HG03064 (cell line): ENCODE results near the gene DRAXIN.
A peak's percentile ranks its signal among the peaks of the same experiment; 100 is the strongest.
"Not testable (repeated sequence)": the region's sequence is repeated elsewhere in the genome, so short reads cannot be mapped to it uniquely, and the experiment has no call there.

ENCODE experiments used
- ATAC-seq: cut with Tn5 transposase; IDR thresholded peaks from one replicate; pipeline ENCODE4 v1.9.1; 2021; ENCODE audit warnings: low read depth; ENCODE audit not compliant: unreplicated experiment

DRAXIN gene, protein sequence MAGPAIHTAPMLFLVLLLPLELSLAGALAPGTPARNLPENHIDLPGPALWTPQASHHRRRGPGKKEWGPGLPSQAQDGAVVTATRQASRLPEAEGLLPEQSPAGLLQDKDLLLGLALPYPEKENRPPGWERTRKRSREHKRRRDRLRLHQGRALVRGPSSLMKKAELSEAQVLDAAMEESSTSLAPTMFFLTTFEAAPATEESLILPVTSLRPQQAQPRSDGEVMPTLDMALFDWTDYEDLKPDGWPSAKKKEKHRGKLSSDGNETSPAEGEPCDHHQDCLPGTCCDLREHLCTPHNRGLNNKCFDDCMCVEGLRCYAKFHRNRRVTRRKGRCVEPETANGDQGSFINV

DNA sequence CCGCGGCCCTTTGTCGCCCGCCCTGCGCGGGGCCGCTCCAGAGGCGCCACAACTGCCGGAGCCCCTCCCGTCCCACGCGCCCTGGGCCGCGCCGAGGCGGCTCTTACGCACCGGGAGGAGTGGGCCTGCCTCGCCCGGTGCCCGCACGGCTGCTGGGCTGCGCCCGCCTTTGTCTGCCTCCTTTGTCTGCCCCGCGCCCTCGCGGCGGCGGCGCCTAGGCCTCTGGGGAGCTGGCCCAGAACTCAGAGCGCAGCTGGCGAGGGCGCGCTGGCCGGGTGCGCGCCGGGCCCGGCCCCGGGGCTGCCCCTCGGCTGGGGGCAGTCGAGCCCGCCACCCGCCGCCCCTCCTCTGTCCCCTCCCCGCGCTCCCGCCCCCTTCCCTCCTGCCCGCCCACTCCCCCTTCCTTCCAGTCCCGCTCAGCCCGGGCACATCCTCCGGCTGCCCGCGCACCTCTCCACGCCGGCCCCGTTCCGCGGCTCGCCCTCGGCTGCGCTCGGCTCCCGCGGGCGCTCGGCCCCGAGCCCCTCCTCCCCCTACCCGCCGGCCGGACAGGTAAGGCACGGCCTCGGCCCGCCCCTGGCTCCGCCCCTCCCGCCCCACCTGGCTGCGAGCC lies at the start of gene DRAXIN:
DRAXIN (plus strand) TSS at position 409 of the 613 bp plus-strand sequence. CDS start 14,549 bp downstream, outside the sequence.
- ATAC-seq: no peak

DNA sequence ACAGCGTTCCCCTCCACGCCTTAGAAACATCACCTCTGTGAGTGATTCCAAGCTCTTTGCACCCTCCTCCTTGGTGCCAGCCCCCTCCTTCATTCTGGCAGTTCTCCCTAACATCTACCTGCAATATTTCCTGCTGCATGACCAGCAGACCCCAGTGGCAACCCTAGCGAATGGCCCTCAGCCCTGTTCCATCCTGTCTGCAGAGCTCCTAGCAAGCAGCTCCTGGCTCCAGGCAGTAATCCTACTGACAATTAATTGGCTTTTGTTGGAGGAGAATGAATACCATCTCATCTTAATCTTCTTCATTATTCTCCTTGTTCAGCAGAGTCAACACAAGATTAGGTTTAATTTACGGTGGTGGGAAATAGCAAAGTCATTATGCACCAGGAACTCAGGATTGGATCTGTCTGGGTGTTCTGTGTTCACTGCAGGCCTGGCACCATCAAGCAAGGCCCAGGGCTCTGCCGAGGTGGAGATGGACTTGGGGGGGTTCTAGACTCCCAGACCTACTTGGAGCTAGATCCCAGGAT lies 49.7 kb upstream of the DRAXIN start:
- no peak for ATAC-seq

DNA sequence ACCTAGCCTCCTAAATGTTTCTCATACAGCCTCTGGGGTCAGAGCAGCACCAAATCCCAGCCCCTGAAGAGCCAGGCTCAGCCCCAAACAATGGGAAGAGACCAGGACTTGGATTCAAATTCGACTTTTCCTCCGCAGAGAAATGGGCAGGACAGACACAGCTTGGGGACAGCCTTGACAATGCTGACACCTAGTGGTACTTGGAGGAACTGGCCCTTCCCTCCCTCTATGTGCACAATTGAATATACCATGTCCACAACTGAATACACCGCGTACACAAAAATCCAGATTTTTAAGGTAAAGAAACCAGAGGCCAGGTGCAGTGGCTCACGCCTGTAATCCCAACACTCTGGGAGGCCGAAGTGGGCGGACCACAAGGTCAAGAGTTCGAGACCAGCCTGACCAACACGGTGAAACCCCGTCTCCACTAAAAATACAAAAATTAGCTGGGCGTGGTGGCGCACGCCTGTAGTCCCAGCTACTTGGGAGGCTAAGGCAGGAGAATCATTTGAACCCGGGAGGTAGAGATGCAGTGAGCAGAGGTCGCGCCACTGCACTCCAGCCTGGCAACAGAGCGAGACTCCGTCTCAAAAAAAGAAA lies 49.0 kb upstream of the DRAXIN start:
- ATAC-seq: not testable (repeated sequence)

DNA sequence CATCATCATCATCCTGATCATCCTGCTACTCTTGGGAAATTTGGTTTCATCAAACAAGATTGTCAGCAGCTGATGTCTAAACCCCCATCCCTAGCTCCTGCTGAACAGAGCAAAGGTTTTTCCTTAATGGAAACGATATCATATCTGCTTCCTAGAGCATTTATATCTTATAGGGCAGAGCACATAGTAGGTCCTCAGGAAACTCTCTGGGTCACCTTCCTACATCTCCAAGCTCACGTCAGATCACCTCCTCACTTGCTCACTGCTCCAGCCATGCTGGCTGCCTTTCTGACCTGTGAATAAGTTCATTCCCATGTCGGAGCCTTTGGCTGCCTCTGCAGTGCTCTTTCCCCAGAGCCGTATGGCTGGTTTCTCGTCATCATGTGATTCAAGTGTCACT lies 47.7 kb upstream of the DRAXIN start:
- no peak for ATAC-seq

DNA sequence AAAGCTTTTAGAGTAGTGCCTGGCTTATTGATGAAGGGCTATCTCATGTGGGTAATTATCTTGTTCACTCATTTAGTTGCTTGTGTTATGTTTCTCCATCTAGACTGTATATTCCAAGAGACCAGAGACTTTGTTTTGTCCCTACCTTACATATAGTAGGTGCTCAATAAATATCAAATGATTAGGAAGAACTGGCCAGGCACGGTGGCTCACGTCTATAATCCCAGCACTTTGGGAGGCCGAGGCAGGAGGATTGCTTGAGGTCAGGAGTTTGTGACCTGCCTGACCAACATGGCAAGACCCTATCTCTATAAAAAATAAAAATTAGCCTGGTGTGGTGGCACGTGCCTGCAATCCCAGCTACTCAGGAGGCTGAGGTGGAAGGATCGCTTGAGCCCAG lies 46.2 kb upstream of the DRAXIN start:
- no peak for ATAC-seq

DNA sequence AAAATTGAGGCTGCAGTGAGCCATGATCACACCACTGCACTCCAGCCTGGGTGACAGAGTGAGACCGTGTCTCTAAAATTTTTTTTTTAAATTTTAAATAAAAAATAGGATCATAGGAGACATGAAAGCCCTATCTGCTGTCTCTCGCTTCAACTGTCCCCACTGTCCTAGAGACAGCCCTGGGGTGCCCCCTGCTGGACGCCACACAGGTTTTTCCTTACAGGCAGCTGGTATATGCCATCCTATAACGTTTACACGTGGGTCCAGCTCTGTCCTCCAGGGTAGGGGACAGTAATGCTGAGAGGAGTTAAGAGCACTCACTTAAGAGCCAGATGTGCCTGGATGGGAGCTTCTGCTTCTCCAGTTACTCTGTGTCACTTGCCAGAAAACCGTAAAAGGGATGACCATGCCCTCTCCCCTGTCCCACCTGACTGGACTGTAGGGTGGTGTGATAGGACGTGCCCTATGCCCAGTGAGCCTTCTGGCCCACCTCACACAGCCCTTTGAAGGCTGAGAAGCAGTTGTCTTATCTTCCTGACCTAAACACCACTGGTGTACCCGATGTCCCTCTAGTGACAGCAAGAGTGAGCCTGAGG lies 45.7 kb upstream of the DRAXIN start:
- ATAC-seq: no peak

DNA sequence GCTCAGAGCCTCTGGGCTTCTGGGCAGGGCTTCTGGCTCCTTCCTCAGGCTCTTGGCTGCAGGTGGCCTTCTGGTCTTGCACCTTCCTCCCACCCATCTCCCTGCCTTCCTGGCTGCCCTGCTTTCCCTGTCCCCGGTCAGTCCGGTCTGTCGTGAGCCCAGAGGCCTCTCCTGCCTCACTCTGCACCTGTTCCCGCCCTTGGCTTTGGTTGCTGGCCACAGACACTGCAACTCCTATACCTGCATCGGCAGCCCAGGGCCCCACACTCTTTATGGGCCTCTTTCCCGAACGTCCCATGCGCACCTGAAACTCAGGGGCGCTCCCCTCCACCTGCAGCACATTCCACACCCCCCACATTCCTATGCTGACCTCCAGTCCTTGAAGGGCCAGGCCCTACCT lies 45.2 kb upstream of the DRAXIN start:
- no peak for ATAC-seq

DNA sequence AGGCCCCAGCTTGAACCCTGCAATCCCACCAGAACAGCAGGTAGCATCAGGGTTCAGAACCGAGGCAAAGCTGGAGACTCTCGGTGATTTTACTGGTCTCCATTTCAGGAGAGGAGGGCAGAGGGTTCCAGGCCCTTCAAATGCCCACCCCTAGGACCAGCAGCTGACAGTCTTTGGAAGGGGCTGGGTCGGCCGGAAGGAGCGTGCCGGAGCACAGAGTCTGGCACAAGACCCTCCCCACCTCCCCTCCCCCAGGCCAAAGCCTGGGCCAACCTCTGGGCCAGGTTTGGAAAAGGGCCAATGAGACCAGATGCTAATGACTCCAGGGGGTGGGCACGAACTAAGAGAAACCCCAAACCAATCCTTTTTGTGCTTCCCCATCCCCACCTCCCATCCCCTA lies 44.2 kb upstream of the DRAXIN start:
- ATAC-seq: no peak

DNA sequence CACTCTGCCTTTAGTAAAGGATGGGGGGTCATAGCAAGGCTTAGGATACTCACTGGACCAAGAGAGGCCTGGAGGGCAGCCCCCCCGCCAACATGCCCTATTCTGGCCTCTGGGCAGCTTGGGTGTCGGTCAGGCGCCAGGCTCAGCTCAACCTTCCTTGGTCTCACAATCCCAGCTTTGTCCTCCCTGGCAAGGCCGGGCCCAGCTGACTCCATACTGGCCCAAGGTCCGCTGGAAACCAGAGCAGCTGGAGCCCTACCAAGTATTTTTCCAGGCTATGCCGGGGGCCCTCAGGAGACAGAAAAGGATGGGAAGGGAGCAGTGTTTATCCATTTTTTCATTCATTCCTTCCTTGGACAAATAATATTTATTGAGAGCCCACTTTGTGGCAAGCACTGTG lies 43.5 kb upstream of the DRAXIN start:
- ATAC-seq: no peak

DNA sequence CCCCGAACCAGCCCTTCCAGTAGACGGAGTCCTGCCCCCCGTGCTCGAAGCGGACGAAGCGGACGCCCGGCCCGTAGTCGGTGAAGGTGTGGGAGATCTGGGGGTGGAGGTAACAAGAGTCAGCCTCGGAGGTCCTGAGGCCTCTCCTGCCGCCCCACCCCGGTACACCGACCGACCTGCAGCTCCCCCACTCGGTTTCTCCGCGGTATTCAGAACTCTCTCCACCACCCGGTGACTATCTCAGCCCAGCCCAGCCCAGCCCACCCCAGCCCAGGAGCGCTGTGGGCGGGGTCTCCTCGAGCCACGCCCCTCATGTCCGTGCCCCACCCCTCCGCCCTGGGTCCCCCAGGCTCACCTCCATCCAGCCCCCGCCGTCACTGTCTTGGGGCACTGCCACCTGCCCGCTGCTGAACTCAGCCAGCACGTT lies 42.8 kb upstream of the DRAXIN start:
- no peak for ATAC-seq

DNA sequence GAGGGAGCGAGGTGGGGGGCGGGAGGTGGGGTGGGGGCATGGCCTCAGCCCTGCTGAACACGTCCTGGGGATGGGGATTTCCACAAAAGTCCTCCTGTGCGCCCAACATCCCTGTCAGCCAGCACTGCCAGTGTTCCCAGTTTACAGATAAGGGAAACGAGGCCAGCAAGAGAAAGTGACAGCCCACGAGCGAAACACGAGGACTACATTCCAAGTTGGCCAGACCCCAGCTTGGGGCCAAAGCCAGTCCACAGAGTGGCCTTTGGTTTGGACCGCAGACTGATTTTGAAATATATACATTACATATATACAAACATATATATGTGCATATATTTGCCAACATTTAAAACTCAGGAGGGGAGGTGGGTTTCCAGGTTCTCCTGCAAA lies 42.3 kb upstream of the DRAXIN start:
- ATAC-seq: no peak

DNA sequence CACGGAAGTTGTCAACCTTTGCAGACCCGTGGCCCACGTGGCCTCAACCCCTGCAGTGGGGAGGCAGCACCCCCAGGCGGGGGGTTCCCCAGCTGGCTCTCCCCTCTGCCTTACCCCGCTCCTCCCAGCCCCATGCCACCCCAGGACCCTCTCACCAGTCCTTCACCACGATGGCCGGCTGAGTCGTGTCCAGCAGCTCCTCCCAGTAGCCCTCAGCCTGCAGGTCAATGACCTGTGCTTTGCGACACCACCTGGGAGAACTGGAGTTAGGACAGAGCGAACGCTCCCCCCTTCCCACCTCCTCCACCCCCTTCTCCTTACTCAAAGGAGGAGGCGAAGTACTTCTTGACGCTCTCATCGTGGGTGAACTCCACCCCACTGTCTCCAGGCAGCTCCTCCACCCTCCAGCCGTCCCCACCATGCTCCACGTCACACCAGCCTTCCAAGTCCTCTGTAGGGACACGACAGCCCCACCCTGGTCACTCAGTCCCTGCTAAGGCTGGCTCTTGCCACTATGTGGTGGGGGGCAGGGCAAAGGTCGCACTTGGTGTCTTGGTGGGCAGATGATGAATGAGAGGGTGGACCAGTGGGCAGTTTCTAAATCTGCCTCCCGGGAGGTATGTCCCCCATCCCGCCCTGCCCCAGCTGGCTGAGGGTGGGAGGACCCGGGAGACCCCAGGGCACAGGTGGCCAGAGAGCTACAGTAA lies 41.7 kb upstream of the DRAXIN start:
- ATAC-seq: no peak

DNA sequence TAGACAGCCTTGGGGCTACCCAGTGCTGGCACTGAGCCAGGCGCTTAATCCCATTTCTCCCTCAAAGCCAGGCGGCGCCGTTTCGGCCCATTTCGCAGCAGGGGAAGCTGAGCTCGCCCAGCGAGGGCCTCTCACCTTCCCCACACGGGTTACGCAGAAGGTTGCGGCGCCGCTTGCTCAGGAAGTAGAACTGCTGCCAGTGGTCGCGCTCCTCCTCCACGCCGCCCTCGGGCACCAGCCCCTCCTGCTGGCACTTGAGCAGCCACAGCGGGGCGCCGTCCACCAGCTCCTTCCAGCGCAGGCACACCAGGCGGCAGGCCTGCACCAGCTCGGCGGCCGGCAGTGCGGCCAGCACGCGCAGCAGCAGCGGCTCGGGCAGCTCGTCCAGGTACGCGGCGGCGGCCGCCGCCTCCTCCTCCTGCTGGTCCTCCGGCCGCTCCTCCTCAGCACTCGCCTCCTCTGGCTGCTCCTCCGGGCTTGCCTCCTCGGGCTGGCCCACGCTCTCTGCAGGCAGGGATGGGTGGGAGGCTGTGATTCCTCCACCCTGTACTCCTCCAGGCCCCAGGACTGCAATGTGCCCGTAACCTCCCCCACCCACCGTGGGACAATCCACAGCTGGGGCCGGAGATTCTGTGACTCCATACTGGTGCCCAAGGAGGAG lies 41.0 kb upstream of the DRAXIN start:
- ATAC-seq: no peak

DNA sequence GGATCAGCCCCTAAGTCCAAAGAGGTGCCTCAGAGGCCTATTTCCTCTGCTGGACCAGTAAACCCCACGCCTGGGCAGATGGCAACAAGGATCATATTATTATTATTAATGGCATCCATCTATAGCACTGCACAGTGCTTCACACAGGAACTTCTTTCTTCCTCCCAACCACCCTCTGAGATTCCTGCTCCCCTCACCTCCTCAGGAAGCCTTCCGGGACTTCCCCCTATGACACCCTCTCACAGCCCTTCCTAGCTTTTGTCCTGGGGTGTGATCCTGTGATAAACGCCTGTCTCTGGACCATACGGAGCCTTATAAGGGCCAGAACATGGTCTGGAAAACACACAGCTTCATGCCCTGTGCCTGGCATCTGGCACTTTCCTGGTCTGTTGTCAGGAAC lies 40.5 kb upstream of the DRAXIN start:
- no peak for ATAC-seq

DNA sequence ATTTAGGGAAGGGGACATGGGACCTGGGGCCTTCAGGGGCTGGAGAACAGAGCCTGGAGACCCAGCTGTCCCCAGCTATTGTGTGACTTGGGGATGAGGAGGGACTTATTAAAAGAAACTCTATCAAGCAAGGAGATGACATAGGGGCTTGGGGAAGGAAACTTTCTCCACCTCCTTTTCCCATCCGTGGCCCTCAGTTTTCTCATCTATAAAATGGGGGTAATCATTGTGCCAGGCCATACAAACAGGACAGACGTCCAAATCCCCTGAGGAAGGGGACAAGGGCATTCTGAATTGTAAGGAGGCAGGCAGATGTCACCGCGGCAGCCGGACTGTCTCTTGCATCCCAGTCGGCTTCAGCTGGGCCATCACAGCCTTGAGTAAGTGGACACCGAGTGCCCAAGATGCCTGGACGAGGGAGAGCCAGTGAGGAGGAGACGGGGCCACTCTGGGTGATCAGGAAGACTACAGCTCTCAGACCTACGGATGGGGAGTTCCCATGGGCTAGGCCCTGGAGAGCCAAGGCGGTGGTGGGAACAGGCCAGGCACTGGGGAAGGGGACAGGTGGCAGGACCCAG lies 39.2 kb upstream of the DRAXIN start:
- ATAC-seq: no peak

DNA sequence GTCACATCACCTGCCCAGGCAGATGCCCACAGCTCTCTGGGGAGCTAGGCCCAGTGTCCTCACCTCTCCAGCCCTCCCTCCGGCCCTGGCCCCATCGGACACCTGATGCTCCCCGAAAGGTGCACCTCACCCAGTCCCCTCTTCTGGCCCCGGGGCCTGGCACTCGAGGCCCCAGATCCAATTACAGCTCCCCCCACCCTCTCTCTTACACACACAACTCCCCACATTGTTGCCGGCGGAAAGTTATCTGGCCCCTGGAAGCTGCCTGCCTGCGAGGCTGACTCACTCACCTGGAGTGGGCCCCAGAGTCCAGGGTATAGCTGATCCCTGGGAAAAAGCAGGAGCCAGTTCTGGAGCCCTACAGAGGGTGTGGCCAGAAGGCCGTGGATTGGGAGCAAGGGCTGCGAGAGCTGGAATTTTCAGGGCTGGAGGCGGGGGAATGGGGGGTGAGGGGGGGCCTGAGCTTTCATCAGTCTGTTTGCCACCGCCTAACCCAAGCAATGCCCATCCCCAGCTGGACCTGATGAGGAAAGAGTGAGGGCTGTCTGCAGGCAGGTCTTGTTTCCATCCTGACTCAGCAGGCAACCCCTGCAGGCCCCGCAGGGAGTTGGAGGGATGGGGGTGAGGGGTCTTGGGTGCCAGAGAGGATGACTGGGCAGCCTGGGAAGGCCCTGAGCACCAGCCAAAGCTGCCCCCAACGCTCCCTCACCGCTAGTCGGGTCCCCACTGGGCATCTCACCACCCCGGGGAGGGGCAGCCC lies 38.2 kb upstream of the DRAXIN start:
- no peak for ATAC-seq

DNA sequence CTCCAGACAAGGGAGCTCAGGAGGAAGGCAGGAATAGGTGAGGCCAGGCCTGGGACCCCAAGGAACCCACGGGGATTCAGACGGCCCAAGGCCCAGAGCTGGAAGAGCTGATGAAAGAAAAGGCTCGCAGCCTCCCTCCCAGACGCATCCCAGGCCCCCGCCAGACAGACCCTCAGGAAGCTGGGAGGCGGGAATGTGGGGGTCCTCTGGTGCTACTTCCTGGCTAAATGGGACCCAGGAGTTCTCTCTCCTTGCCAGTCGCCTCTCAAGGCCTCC lies 37.7 kb upstream of the DRAXIN start:
- ATAC-seq: no peak

DNA sequence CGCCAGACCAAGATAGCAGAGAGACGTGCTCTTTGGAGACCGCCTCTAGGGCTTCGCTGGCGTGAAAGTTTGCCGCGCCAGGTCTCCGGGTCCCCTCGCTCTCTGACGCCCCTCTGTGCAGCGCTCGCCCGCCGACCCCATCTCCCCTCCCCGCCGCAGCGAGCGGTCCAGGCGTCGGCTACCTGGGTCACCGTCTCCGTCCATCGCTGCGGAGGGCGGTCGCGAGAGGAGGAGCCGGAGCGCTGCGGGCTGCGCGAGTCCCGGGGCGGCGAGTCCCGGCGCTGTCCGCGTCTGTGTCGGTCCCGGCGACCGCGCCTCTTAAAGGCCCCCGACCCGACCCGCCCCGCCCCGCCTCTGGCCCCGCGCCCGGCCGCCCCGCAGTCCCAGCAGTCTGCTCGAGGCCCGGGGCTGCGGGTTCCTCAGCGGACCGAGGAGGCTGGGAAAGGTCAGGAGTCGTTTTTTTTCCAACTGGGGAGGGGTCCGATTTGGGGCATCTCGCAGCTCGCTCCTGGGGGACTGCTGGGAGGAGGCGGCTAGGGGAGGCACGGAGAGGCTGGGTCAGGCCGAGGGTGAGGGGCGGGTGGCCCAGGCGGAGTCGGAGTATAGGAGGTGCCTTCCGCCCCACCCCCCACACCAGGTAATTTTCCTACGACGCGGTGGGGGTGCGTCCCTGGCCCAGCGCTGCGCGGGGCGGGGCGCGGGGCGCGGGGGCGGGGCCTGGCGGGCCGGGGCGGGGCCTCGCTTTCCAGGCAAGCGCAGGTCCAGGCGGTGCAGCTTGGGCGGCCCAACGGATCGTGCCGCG lies 37.2 kb upstream of the DRAXIN start, which contains the start of the genes FBXO2 and FBXO44:
FBXO2 (minus strand) TSS at position 293 of the 802 bp plus-strand sequence; CDS start at position 204, 89 bp downstream.
FBXO44 (plus strand) TSS at position 741 of the 802 bp plus-strand sequence. CDS start 959 bp downstream, outside the sequence.
- peak; percentile 54 for ATAC-seq
